Hindlimb muscle (tissue), 1 donor: ENCODE data around the gene CD99. TPM values are rescaled to one million over a fixed set of nuclear protein-coding genes. Genes with fewer than 3 reads are reported as not detected.
"Not testable (repeated sequence)": the region's sequence is repeated elsewhere in the genome, so short reads cannot be mapped to it uniquely, and the experiment has no call there.

ENCODE experiments used
- DNase-seq: peaks from one replicate; pipeline ENCODE4 v3.0.0-alpha.2; 2013
- polyA plus RNA-seq: library from polyadenylated mRNA; unstranded; fragments of 120-200 nt; gene quantifications from one replicate; pipeline ENCODE4 v1.2.1, GENCODE V29; 2013; ENCODE audit not compliant: insufficient read length

The CD99 gene
- polyA plus RNA-seq, 1 donor: 348 TPM

DNA sequence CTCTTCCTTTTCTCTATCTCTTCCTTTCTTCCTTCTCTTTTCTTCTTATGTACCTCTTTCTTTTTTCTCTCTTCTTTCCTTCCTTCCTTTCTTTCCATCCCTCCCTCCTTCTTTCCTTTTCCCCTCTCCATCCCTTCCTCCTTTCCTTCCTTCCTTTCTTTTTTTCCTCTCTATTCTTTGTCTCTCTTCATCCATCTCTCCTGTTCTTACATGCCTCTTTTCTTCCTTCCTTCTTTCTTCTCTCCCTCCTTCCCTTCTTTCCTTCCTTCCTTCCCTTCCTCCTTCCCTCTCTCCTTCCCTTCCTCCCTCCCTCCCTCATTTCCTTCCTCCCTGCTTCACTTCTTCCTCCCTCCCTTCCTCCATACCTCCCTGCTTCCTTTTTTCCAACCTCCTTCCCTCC lies 41.6 kb downstream of the CD99 start:
- no peak for DNase-seq

DNA sequence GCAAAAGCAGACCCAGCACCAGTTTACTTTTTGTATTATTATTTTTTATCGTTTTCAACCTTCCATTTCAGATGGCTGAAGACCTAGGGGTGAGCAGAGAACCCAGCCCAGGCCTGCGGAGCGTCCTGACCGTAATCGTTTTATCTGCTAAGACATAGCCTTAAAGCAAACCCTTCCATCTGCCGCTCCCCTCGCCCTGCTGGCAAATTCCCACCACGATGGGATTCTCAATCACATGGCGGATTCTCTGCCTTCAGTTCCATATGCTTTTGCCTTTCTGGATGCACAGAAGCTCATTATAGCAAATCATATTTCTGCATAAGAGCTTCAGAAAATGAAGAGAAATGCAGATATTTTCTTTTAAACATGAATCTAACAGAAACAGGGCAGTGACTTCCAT lies 42.2 kb downstream of the CD99 start:
- DNase-seq: no peak

DNA sequence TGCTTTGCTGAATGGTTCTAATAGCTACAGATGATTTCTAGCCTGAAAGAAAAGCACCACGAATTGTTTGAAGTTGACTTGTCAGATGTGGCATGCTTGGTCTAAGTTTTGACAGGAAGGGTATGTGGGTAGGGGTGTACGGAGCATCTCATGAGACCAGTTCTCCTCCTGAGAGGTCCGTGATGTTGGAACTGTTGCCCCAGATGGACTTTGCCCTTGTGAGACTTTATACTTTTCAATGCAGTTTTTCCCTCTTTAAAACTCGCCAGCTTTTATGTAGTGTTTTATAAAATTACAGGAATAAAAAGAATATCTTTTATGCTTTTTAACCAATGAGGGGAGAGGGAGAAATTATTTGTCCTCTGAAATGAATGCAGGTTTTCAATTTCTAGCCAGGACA lies 44.2 kb downstream of the CD99 start:
- DNase-seq: no peak

DNA sequence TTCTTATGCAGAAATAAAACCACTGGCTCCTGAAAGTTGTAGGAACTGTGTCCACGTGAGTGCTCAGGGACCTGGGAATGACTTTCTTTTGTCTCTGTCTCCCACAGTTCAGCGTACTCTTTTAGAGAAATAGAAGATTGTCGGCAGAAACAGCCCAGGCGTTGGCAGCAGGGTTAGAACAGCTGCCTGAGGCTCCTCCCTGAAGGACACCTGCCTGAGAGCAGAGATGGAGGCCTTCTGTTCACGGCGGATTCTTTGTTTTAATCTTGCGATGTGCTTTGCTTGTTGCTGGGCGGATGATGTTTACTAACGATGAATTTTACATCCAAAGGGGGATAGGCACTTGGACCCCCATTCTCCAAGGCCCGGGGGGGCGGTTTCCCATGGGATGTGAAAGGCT lies 49.6 kb downstream of the CD99 start:
- no peak for DNase-seq

DNA sequence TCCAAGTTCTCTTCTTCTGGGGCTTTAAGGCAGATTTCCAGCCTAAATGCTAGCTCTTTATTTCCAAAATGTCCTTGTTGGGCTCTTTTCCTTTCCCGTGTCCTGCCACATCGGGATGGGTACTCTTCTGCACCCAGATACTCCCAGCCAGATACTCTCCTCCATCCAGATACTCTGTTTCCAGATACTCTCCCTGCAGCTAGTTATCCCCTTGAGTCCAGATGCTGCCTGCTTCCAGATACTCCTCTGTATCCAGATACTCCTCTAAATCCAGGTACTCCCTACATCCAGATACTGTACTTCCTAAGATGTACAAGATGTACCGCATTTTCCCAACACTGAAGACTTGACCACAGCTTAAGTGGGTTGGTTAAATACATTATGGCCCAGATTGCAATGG lies 50.3 kb downstream of the CD99 start:
- DNase-seq: no peak

DNA sequence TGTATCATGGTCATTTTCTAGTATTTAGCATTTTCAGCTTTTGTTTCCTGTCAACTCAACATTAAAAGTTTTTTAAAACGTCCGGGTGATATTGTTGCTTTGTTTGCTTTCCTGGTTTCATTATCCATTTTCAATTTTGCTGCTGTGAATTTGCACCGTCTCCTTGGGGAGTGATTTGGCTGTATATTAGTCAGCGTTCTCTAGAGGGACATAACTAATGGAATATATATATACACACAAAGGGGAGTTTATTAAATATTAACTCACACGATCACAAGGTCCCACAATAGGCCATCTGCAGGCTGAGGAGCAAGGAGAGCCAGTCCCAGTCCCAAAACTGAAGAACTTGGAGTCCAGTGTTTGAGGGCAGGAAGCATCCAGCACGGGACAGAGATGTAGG lies 55.2 kb downstream of the CD99 start:
- DNase-seq: not testable (repeated sequence)

DNA sequence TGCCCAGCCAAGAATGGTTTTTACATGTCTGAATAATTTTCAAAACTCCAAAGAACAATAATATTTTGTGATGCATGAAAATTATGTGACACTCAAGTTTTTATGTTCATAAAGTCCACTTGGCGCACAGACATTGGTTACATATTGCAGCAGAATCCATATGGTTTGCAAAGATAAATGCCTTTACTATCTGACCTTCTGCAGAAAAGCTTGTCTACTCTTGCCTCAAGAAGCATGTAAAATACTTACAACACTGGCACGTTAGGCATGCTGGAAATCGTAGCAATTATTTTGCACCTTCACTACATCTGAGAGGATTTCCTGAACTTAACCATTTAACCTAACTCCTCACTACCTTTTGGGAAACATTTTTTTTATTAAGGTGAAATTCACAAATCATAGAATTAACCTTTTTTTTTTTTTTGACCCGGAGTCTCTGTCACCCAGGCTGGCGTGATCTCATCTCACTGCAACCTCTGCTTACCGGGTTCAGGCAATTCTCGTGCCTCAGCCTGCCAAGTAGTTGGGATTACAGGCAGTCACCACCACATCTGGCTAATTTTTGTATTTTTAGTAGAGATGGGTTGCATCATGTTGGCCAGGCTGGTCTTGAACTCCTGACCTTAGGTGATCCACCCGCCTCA lies 57.2 kb downstream of the CD99 start:
- no peak for DNase-seq

DNA sequence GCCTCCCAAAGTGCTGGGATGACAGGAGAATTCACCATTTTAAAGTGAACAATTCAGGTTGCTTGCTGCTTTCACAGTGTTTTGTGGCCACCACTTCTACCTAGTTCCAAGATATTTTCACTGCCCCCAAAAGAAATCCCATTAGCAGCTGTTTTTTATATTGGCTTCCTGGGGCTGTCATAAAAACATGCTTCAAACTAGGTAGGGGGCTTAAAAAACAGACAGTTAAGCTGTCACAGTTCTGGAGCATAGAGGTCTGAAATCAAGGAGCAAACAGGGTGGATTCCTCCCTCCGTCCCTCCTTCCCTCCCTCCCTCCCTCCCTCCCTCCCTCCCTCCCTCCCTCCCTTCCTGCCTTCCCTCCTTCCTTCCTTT lies 57.7 kb downstream of the CD99 start:
- DNase-seq: no peak

DNA sequence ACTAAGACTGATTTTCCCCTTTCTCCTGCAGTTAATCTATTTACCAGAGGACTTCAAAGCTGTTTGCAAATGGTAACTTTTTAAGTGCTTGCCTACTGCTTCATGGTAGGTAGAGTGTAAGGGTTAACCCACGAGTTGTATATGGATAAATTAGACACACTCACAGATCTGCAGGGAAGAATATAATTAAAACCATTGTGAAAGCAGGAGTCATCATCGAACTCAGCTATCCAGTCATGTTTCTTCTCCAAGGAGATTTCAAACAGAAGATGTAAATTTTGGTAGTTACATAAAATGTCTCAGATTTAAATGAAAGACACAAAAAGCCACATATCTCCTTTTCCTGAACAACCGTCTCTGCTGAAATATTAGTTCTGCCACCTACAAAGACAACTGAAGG lies 60.2 kb downstream of the CD99 start:
- DNase-seq: no peak

DNA sequence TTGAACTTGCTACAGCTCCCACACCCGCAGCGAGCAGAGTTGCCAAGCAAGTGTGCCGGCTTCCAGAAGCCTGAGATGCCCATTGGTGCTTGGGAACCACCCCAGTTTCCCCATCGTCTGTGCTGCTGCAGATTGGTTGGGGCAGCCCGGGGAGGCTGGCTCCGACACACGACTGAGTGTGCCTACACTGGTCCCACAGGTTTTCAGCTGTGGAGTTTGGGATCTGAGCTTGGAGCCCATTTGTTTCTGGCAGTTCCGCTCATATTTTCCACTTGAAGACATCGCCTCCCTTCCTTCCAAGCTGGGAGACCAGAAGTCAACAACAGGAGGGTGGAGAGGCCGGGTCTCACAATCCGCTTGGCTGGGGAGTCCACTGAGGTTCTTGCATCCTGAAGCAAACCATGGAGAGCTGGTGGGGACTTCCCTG lies 60.8 kb downstream of the CD99 start, which contains the start of gene XG:
TSS of gene XG (plus strand) at position 167 of the 427 bp plus-strand sequence. CDS start at position 402, 235 bp downstream.
- DNase-seq: peak; percentile 40

DNA sequence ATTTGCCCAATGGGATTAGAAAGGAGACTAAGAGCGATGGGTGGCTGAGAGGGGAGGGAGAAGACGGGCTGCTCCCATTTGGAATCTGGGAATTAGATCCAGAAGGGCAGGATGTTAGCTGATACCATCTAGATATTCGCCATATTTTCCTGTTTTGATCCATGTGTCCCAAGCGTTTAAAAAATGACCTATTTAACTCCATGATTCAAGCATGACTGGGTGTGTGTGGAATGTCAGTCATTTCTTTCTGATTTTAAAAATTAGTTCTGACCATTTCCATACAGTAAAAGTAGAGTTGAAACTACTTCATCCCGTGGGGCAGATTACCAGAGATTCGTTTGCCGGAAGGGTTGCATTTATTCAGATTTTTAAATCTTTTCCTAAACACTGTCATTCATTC lies 61.3 kb downstream of the CD99 start:
- DNase-seq: not testable (repeated sequence)

DNA sequence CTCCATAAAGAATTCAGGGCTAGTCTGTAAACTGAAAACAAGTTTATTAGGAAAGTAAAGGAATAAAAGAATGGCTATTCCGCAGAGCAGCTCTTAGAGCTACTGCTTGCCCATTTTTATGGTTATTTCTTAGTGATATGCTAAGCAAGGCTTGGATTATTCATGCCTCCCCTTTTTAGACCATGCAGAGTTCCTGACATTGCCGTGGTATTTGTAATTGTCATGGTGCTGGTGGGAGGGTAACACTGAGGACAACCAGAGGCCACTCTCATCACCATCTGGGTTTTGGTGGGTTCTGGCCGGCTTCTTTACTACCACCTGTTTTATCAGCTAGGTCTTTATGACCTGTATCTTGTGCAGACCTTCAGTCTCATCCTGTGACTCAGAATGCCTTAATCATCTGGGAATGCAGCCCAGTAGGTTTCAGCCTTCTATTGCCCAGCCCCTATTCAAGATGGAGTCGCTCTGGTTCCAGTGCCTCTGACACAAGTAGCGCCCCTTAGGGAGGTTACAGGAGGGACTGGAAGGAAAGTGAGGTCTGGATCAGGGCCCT lies 64.1 kb downstream of the CD99 start:
- DNase-seq: not testable (repeated sequence)

DNA sequence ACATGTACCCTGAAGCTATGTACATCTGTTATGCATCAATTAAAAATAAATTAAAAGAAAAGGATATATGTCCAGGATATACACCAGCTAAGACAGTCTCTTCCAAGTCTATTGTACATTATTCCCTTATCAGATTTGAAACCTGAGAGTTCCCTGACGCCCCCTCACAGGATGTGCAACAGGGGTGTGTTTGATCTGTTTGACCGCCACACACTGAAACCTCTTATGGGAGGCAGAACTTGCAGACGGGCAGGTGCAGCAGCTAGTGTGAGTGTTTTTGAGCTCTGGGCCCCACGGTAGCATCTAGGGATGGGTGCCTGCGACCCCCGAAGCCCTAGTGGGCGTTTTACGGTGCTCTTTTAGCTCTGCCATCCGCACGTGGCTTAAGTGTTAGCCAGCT lies 65.5 kb downstream of the CD99 start:
- DNase-seq: no peak

DNA sequence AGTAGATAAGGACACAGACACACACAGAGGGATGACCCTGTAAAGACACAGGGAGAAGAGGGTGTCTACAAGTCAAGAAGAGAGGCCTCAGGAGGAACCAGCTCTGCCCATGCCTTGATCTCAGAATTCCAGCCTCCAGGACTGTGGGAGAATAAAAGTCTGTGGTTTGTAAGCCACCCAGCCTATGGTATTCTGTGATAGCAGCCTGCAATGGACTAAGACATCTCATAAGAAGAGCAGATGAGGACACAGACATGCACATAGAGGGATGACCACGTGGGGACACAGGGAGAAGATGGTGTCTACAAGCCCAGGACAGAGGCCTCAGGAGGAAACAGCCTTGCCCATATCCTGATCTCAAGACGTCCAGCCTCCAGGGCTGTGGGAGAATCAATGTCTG lies 70.2 kb downstream of the CD99 start:
- DNase-seq: no peak

DNA sequence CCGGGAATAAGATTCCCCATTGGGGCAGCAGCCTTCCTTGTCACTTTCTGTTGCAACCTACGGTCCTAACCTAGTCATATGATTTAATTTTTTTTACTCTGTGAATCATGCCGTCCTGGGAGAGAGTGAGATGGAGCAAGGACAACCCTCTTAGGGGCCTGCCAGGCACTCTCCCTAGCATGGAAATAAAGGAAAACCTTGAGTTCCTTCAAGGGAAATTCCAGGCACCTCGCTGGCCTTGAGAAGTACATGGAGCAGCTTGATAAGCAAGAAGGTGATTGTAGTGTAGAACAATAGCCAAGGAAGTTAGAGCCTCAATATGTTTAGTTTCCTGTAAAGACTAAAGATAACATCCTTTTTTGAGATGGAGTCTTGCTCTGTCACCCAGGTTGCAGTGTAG lies 71.6 kb downstream of the CD99 start:
- DNase-seq: not testable (repeated sequence)

DNA sequence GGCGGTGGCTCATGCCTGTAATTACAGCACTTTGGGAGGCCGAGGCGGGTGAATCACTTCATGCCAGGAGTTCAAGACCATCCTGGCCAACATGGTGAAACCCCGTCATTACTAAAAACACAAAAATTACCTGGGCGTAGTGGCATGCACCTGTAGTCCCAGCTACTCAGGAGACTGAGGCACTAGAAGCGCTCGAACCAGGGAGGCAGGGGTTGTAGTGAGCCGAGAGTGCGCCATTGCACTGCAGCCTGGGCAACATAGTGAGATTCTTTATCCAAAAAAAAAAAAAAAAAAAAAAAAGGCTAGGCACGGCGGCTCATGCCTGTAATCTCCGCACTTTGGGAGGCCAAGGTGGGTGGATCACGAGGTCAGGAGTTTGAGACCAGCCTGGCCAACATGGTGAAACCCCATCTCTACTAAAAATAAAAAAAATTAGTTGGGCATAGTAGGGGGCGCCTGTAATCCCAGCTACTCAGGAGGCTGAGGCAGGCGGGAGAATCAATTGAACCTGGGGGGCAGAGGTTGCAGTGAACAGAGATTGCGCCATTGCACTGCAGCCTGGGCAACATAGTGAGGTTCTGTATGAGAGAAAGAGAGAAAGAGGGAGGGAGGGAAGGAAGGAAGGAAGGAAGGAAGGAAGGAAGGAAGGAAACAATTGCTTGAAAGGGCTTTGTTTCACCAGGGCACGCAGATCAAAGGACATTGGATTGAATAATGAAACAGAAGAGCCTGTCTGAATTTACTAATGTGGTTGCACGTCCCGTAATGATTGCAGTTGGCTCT lies 73.9 kb downstream of the CD99 start:
- DNase-seq: not testable (repeated sequence)

DNA sequence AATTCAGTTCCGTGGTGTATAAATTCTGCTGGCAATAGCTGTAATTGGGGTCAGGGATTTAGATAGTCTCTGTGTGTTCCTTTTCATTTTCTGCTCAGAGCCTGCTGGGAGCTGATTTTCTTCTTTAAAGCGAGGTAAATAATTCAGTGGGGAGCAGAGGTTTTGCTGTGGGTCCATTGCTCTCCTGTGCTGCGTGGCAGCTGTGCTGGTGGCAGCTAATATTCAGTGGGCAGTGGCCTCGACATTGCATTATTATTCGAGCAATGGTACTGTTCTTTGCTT lies 74.4 kb downstream of the CD99 start:
- no peak for DNase-seq

DNA sequence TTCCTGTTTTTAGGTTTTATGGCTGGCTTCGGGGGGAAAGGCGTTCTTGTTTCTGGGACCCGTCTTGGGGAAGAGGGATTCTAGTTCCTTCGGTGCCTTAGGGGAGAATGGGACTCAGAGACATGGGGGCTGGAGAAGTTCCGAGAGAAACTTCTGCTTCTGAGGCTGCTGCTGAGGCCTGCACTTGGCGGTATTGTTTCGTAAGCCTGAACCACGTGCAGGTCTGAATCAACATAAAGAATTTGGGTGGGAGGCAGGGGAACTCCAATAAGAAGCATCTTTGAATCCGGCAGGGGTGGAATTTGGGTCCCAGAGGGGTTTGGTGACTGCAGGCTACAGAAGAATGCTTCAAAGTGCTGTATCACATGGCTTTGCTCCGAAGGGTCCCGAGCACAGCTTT lies 75.8 kb downstream of the CD99 start:
- DNase-seq: no peak

DNA sequence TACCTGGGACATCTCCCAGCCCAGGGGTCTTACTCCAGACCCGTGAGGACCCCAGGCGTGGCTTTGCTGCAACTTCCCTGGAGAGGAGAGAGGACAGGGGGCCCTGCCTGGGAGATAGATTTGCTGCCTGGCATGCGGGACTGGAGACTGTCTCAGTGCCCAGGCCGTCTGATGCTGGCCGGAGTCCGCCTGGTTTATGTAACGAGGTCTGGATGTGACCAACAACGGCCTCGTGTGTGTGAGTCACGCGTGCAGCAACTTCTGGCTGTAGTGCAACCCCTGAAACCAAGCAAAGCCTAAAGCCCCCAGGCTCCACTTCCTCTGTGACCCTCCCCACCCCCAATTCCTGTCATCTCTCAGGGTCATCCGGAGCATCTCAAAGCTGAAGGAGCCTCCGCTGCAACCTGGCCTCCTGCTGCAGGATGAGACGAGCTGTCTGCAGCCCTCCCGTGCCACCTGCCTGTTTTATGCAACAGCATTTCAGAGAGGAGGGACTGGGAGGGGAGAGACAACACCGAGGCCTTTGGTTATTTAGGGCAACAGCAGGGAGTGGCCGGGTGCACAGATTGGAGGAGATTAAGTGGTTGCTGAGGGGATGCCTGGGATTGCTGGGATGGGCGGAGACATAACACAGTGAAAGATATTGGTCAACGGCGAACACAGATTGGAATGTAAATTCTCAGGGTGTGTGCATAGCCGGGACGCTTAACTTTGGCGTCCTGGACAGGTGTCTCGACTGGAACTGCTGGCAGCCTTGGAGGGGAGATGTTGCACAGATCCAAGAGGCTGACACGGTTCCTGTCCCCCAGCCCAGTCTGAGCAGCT lies 76.7 kb downstream of the CD99 start:
- no peak for DNase-seq

DNA sequence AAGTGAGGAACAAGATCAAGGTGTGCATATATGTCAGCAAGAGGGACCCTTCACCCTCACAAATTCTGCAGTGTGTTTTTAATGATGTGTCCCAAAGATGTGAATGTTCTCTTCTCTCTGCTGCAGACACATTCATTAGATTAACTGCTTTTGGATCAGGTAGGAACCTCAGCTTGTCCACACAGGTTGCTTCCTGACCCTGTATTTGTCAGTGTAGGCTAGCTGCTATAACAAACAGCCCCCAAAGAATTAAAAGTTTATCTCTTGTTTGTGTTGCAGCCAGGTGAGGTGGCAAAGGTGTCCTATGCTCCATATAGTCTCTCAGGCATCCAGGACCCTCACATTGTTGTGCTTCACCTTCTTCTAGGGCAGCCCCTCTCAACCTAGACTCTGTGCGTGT lies 78.5 kb downstream of the CD99 start:
- DNase-seq: no peak

DNA sequence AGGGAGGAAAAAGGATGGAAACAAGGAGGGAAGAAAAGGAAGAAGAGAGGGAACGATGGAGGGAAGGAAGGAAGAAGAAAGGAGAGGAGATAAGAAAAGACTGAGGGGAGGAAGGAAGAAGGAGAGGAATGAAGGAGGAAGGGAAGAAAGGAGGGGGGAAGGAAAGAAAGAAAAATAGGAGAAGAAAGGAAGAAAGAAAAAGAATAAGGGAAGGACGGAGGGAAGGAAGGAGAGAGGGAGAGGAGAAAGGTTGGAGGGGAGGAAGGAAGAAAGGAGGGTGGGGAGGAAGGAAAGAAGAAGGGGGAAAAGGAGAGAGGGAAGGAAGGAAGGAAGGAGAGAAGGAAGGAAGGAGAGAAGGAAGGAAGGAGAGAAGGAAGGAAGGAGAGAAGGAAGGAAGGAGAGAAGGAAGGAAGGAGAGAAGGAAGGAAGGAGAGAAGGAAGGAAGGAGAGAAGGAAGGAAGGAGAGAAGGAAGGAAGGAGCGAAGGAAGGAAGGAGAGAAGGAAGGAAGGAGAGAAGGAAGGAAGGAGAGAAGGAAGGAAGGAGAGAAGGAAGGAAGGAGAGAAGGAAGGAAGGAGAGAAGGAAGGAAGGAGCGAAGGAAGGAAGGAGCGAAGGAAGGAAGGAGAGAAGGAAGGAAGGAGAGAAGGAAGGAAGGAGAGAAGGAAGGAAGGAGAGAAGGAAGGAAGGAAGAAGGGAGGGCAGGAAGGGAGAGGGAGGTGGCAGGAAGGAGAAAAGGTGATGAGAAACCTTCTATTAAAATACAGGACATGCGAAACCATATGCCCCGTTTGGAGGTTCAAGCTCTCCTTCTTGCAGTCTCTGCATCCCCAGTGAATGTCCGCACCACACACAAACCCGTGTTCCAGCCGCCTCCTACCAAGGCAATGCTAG lies 82.3 kb downstream of the CD99 start:
- DNase-seq: not testable (repeated sequence)

DNA sequence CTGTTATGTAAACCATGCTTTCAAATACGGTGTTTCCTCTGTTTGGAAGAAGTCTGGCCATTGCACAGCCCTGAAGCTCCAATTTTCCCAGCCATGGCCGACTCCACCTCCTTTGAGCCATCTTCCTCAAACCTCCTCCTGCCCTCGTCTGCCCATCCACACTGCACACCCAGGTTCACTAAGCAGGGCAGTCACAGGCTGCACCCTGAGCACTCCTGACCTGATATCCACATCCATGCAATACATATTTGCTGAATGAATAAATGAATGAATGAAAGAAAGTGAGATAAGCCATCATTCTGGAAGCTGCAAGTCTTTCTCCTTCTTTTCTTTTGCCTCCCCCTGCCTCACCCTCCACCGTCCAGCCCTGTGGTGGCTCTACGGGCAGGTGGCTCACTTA lies 83.0 kb downstream of the CD99 start:
- no peak for DNase-seq
